Large intestine (tissue), 3 donors: ENCODE measurements around the gene TACC2. TPM values are rescaled to one million over a fixed set of nuclear protein-coding genes. Genes with fewer than 3 reads are reported as not detected.

Source experiments
- DNase-seq, 2 donors: peaks; one replicate each; pipeline versions ENCODE4 v3.0.0 to v3.0.0-alpha.2; 2013
- H3K27ac ChIP-seq: one replicate; pipeline ENCODE4 v1.5.1; 2013; ENCODE audit warnings: low read length
- H3K27me3 ChIP-seq: 2 replicates; pipeline ENCODE4 v1.6.1; 2013; ENCODE audit warnings: low read length; ENCODE audit not compliant: control insufficient read depth, insufficient read depth
- H3K36me3 ChIP-seq: 2 replicates; pipeline ENCODE4 v1.6.1; 2013; ENCODE audit warnings: low read length; ENCODE audit not compliant: control insufficient read depth, insufficient read depth
- H3K4me1 ChIP-seq: one replicate; pipeline ENCODE4 v1.6.1; 2013; ENCODE audit warnings: low read length; ENCODE audit not compliant: control insufficient read depth, insufficient read depth
- H3K4me3 ChIP-seq: one replicate; pipeline ENCODE4 v1.5.1; 2013; ENCODE audit warnings: low read length
- H3K9me3 ChIP-seq: one replicate; pipeline ENCODE4 v1.6.1; 2013; ENCODE audit warnings: mild to moderate bottlenecking, low read depth, low read length, moderate library complexity; ENCODE audit not compliant: control insufficient read depth
- WGBS: methylation state at CpG from one replicate; pipeline ENCODE4 v1.1.5; 2013; ENCODE audit warnings: low lambda C conversion rate; ENCODE audit not compliant: insufficient coverage; 5-methylcytosine and 5-hydroxymethylcytosine counted together
- polyA plus RNA-seq: library from polyadenylated mRNA; unstranded; fragments of 120-200 nt; gene quantifications from one replicate; pipeline ENCODE4 v1.2.1, GENCODE V29; 2013

The TACC2 gene
- polyA plus RNA-seq, 1 donor = 85.5 TPM

DNA sequence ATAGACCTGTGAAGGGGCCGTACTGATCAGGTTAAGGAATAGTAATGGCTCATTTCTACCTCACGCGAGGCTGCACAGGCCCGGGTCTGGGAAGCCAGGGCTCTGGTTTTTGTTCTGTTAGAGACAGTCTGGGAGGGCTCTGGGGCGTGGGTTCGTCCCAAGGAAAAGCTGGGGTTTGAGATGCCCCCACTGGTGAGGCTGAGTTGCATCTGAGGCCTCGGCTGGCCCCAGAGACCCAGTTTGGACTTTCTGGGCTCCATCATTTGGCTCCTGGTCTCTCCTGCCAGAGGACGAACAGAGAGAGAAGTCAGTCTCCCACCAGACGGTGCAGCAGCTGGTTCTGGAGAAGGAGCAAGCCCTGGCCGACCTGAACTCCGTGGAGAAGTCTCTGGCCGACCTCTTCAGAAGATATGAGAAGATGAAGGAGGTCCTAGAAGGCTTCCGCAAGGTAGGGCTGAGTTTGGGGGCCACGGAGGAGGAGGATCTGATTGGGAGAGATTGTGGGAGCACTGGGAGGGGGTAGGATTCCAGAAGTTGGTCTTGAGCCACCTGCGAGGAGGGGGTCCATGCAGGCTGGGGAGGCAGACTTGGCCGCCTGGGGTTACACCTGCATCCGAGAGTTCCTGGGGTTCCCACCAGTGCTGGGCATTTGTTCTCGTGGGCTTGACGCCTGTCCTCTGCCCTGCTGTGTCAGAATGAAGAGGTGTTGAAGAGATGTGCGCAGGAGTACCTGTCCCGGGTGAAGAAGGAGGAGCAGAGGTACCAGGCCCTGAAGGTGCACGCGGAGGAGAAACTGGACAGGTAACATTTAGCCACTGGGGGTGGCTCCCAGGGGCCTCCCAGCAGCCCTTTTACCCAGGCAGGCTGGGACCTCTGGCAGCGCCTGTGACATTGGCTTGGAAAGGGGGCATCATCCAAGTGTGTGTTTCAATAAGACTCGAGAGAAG lies 259.7 kb downstream of the TACC2 start:
- no peaks in the 10 kb centered on the region for H3K4me1 ChIP-seq
- H3K27me3 ChIP-seq = no peaks in the 10 kb centered on the region
- no peak overlapping the region for H3K27ac ChIP-seq
- no peak overlapping the region for H3K4me3 ChIP-seq
- DNase-seq = no peak
- 96% methylated on average over 3 of the region's 25 CpGs for WGBS
- peaks cover 85% of the 10 kb centered on the region for H3K36me3 ChIP-seq
- no peaks in the 10 kb centered on the region for H3K9me3 ChIP-seq

DNA sequence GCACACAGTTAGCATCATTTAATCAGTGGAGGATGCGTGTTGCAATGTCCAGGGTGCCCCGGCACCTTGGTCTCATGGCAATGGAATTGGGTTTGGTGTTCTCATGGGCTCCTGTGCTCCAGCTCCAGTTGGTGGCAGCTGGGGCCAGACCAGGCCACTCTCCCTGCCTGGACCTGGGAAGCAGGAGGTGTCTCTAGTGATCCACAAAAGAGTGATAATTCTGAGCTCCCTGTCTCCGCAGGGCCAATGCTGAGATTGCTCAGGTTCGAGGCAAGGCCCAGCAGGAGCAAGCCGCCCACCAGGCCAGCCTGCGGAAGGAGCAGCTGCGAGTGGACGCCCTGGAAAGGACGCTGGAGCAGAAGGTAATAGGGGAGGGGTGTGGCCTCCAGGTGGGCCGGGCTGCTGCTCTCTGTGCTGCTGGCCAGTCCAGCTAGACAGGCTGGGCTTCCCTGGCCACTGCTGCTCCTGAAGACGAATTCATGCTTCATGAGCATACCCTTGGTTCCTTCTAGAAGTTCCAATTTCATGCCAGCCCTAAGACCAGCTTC lies 260.4 kb downstream of the TACC2 start:
- H3K9me3 ChIP-seq = no peaks in the 10 kb centered on the region
- no peak overlapping the region for H3K4me3 ChIP-seq
- WGBS = no CpG with 5 or more reads among the region's 11 CpGs
- no peak overlapping the region for H3K27ac ChIP-seq
- no peak for DNase-seq
- no peaks in the 10 kb centered on the region for H3K4me1 ChIP-seq
- no peaks in the 10 kb centered on the region for H3K27me3 ChIP-seq
- H3K36me3 ChIP-seq = peaks cover 83% of the 10 kb centered on the region

DNA sequence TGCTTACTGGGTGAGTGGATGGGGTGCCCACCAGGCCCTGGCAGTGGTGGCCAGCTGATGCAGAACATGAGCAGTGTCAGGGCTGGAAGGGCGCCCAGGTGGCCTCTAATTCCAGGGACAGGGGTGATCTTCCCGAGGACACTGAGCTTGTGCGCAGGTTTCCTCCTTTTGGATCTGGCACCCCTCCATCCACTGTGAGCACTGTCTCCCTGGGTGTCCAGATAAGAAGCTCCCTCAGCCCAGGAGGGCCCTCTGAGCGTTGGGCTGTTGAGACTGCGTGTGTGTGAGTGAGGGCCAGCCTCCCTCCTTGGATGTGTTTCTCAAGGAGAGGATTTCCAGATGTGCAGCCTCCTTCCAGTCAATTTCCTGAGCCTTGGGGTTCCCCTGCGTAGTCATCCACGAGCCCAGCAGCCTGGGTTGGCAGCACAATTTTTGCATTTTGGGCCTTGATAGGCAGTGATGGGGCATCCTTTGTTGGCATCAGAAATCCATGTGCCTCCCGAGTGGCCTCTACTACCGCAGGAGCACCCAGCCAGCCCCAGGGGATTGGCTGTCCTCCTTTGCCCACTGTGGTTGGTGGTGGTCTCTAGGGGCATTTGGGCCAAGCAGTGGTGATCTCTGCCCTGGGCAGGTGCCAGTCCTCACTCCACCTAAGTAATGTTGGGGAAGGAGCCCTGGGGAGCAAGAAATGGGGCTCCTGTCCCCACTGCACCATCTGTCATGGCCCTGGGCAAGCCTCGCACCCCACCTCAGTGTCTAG lies 261.2 kb downstream of the TACC2 start:
- H3K9me3 ChIP-seq = no peaks in the 10 kb centered on the region
- WGBS = no CpG with 5 or more reads among the region's 10 CpGs
- no peaks in the 10 kb centered on the region for H3K27me3 ChIP-seq
- H3K4me3 ChIP-seq = no peak overlapping the region
- peaks cover 82% of the 10 kb centered on the region for H3K36me3 ChIP-seq
- DNase-seq = no peak
- no peaks in the 10 kb centered on the region for H3K4me1 ChIP-seq
- no peak overlapping the region for H3K27ac ChIP-seq

DNA sequence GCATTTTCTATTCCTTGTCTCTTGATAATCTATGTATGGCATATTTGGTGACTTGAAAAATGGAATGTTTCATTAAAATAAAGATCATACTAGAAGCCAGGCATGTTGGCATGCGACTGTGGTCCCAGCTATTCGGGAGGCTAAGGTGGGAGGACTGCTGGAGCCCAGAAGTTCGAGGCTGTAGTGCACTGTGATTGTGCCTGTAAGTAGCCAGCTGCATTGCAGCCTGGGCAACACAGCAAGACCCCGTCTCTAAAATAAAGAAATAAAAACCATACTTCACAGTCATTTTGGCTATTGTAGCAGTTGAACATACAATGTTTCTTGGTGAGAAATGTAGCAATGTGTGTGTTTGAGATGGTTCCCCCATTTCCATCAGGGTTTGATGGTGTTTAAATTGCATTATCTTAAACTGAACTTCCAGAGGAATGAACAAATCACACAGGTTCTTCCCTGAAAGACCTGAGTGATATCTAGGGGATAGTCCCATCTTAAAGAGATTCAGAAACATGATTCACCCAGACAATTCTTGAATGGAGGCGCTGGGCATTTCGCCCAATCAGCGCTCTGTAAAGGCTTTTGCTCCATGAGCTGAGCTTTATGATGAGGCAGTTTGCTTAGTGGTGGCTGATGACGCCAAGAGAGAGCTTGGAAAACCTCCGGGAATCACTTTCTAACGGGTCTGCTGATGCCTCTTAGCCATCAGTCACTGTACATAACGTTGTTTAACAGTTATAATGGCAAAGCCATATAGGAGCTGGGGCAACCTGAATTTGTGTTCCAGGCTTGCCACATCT lies 262.7 kb downstream of the TACC2 start:
- no peak overlapping the region for H3K27ac ChIP-seq
- WGBS = 100% methylated on average over 1 of the region's 11 CpGs

DNA sequence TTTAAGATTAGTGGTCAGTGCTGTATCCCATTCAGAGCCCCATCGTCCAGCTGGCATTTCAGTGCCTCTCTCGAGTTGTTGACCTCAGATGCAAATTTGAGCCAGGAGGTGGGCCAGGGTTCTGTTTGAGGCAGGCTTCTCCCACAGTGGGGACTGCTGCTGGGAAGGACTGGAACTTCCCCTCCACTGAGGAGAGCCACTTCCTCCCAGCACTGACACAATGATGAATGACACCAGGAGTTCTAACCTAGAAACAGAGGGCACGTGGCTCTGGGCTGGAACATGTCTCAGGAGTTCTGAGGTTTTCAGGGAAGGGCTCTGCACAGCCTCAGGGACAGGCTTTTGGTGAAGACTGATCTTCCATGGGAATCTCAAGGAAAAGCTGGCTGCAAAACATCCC lies 263.8 kb downstream of the TACC2 start:
- H3K4me3 ChIP-seq = no peak overlapping the region
- H3K27ac ChIP-seq = no peak overlapping the region
- H3K36me3 ChIP-seq = peaks cover 63% of the 10 kb centered on the region
- WGBS = no CpG with 5 or more reads among the region's 3 CpGs
- no peaks in the 10 kb centered on the region for H3K27me3 ChIP-seq
- no peaks in the 10 kb centered on the region for H3K4me1 ChIP-seq
- DNase-seq = no peak
- no peaks in the 10 kb centered on the region for H3K9me3 ChIP-seq

More for the DNA sequence above, 262.7 kb downstream of the TACC2 start:
- no peaks in the 10 kb centered on the region for H3K4me1 ChIP-seq
- no peak for DNase-seq
- H3K27me3 ChIP-seq = no peaks in the 10 kb centered on the region
- H3K36me3 ChIP-seq = peaks cover 71% of the 10 kb centered on the region
- H3K9me3 ChIP-seq = no peaks in the 10 kb centered on the region
- no peak overlapping the region for H3K4me3 ChIP-seq

DNA sequence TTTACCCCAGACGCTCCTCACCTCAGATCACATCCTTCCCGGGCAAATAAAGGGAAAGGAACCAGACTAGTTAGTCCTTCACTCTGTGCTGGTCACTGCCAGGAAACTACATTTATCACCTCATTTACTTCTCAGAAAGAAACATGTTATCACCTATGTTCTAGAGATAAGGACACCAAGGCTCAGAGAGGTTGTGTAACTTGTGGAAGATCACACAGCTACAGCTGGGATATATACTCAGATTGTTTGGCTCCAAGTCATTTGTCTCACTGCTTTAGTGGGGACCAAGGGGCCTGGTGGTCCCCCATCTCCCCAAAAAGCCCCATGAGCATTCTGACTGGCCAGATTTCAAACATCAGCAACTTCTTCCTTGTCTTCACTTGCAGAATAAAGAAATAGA lies 264.6 kb downstream of the TACC2 start:
- no peak overlapping the region for H3K4me3 ChIP-seq
- peaks cover 58% of the 10 kb centered on the region for H3K36me3 ChIP-seq
- WGBS = no CpG with 5 or more reads among the region's 2 CpGs
- H3K9me3 ChIP-seq = no peaks in the 10 kb centered on the region
- no peak overlapping the region for H3K27ac ChIP-seq
- no peaks in the 10 kb centered on the region for H3K4me1 ChIP-seq
- no peak for DNase-seq
- no peaks in the 10 kb centered on the region for H3K27me3 ChIP-seq

DNA sequence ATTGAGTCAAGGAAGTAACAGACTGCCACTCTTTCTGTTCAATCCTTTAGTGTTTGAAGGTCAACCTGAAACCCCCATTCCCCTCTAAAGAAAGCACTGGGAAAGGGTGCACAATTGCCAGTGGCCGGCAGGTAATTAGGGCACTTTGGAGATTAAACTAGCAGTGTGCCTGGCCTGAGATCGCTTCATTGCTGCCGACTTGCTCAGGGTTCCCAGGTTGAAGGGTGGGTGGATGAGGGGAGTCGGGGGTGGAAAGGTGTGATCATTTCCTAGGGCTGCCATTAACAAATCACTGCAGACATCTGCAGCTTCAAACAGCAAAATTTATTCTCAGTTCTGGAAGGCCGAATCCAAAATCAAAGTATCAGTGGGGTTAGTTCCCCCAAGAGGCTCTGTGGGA lies 265.9 kb downstream of the TACC2 start:
- Histone ChIP-seq H3K9me3 (no peaks in the 10 kb centered on the region), H3K4me3 (no peak overlapping the region), H3K4me1 (no peaks in the 10 kb centered on the region), H3K36me3 (peaks cover 46% of the 10 kb centered on the region), H3K27me3 (no peaks in the 10 kb centered on the region), H3K27ac (no peak overlapping the region)
- no peak for DNase-seq
- WGBS = no CpG with 5 or more reads among the region's 5 CpGs

DNA sequence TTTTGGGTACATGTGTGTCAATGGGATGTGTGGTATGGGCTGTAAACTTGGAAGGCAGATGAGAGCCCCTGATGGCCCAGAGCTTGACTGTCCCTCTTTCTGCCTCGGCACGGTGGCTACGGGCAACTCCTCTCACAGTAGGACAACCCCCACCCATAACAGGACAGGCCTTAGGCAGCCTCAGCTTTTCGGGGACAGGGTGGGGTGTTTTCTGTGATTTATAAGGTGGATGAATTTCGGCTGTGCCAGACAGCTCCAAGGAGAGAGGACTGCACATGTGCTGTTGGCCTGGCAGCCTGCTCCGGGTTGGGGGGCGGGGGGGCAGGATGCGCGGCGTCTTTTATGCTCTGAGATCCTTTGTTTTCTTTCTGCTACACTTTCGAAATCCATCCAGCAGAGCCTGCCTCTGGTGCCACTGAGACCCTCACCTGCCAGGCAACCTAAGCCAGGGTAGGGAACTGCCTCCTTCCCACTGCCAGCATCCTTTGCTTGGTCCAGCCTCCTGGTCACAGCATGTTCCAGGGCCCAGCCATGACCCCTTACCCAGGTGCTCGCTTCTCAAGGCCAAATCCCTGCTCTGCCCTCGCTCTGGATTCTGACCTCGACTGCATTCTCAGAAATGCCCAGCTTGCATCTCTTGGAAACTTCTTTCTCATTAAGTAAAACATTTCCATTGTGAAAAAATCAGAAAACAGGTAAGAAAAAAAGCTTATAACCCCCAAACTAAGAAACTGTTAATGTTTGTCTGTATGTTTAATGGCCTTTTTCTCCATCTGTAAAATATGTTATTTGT lies 266.7 kb downstream of the TACC2 start:
- no peak for DNase-seq
- Histone ChIP-seq H3K4me1 (no peaks in the 10 kb centered on the region), H3K4me3 (no peak overlapping the region), H3K9me3 (no peaks in the 10 kb centered on the region), H3K27ac (no peak overlapping the region), H3K36me3 (peaks cover 38% of the 10 kb centered on the region), H3K27me3 (no peaks in the 10 kb centered on the region)
- WGBS = 85% methylated on average over 2 of the region's 14 CpGs

DNA sequence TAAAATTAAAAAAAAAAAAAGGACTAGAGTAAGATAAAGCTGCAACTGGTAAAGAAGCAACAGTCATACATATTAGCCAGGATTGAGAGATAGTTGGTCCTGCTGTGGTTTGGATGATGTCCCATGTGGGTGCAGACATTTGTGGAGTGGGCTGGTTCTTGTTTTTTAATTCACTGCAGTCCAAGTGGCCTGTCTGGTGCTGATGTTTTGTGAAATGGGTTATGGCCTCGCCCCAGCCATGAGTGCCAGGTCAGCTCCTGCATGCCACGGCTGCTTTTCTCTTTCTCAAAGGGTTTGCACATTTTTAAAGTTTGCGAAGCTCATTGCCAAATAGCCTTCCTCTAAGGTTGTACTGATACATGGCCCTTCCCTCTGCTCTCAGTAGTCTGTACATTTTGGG lies 268.1 kb downstream of the TACC2 start:
- H3K27ac ChIP-seq = no peak overlapping the region
- H3K9me3 ChIP-seq = no peaks in the 10 kb centered on the region
- DNase-seq = no peak
- H3K4me1 ChIP-seq = no peaks in the 10 kb centered on the region
- peaks cover 35% of the 10 kb centered on the region for H3K36me3 ChIP-seq
- 100% methylated on average over 1 of the region's 3 CpGs for WGBS
- H3K4me3 ChIP-seq = no peak overlapping the region
- H3K27me3 ChIP-seq = no peaks in the 10 kb centered on the region
